HTR-8/SVneo (cell line): ENCODE data around the gene DTD1.
"Not testable (repeated sequence)": the region's sequence is repeated elsewhere in the genome, so short reads cannot be mapped to it uniquely, and the experiment has no call there.

Source experiments
- DNase-seq: peaks from one replicate; pipeline ENCODE4 v3.0.0; 2011; ENCODE audit warnings: low spot score, mixed read lengths; ENCODE audit not compliant: insufficient read length
- FAIRE-seq: peaks from 2 replicates; lab custom pipeline; 2011; peaks lifted over from hg19 to GRCh38; lab: Jason Lieb, UNC

DTD1 gene

DNA sequence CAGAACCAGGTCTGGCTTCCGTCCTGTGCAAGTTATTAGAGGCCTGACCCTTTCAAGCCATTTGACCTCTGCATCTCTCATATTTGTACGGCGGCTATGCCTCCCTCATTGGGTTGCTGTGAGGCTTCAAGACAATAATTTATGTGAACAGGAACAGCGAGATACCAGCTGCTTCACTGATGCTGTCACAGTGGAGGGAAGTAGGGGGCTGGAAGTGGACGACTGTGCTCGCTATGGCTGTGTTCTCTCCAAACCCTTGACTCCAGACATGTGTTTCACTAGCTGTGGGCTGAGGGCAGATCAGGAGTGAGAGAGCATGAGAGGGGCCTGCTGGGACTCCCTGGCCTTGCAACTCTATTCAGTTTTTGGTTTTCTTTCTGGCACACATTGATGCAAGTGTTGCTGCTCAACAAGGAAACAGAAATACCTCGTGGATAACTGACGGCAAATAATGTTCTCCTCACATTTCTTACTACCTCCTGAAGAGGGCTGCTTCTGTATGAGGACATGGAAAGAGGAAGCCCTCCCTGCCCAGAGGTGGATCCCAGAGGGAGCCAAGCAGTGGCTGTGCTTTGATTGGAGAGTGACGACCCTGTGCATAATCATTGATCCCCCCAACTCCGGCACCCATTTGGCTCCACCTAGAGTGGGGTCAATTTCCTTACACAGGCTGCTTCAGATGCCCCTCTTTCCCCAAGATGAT is 191.0 kb downstream of the DTD1 start:
- DNase-seq: no peak
- no peak for FAIRE-seq

DNA sequence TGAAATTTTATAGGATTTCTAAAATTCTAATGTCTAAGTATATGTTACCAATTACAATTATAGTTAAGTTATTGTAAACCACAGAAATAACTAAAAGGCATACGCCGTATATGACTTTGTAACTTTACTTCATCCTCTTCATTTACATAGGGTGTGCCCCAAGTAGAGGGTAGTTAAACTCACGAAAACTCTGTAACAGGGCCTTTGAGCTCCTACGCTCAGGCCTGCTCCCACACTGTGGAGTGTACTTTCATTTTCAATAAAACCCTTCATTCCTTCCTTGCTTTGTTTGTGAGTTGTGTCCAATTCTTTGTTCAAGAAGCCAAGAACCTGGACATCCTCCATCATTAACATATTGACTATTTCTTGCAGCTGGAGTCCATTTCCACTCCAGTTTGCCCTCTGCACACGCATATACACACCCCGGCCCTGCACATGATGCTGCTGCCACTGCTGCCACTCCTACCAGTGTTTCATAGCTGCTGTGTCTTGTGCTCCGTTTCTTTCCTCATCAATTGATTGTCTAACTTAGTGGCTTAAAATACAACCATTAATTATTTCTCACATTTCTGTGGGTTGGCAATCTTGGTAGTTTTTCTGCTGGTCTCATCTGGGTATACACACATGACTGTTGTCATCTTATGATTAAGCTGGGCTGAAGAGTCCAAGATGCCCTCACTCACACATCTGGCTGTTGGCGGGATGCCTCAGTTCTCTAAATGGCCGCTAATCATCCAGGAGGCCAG is 192.7 kb downstream of the DTD1 start:
- FAIRE-seq (no peak), DNase-seq (no peak)

DNA sequence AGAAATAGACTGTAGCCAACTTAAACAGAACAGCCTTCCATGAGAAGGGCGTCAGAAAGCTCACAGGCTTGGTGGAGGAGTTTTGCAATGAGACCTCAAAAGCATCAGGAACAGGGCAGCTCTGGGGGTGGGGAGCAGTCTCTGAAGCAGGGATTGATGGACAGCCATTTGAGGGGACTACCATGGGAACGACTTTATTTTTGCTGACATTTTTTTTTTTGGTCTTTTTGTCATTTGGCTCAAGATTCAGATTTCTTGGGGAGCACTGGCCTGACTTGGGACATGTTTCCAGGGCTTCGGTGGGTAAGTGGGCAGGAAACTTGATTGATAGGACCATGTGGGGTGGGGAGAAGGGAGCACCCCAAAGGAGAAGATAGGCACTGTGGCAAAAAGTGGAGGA is 193.7 kb downstream of the DTD1 start:
- DNase-seq (no peak), FAIRE-seq (no peak)

DNA sequence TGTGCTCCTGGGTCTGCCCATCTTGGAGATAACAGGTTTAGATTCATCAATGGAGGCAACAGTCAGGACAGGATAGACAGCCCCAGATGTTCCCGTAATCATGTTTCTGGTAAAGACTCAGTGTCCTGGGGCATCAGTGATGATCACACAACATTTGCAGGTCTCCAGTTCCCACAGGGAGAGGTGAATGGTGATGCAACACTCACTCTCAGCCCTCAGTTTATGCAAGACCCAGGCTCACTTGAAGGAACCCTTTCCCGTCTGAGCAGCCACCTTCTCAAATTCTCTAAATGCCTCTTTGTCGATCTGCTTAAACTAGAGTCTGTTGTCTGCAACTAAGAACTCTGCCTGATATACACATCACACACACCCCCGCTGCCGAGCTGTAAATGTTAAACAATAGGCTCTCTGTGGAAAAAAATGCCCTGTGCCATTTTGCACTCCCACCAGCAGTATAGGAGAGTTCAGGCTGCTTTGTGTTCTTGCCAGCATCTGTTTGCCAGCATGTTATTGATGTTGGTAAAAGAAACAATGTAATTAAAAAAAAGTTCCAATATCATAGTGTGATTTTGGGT is 195.6 kb downstream of the DTD1 start:
- DNase-seq: no peak
- FAIRE-seq: no peak

- FAIRE-seq, DNase-seq: not testable (repeated sequence)
Observed at GRCh38 chr20:18787046-18787445, 199.2 kb downstream of the DTD1 start.

- FAIRE-seq (no peak), DNase-seq (no peak)
Observed at GRCh38 chr20:18788021-18788420, 200.2 kb downstream of the DTD1 start.

DNA sequence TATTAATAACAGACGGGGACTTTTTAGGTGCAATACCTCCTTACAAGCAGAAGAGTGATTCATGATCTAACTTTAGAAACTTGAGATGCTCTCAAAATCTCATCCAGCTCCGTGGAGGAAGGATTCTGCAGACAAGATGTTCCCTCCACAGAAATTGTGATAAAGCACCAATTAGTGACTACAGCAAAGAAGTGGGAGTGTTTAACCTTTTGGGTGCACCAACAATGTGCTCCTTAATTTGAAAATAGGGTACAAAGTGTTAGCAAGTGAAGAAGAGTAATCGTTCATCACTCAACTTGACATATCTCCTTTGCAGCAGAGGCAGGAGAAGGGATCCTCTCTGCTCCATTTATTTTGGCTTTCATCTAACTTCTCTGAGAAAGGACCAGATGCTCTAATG is 202.9 kb downstream of the DTD1 start:
- DNase-seq: no peak
- no peak for FAIRE-seq

GRCh38 chr20:18793625-18794427 is 206.0 kb downstream of the DTD1 start:
- DNase-seq (peak; percentile 95), FAIRE-seq (peak; percentile 97)

GRCh38 chr20:18794428-18794787 is 206.6 kb downstream of the DTD1 start:
- FAIRE-seq: no peak
- DNase-seq: no peak

- FAIRE-seq (no peak), DNase-seq (no peak)
Observed at GRCh38 chr20:18795366-18795765, 207.5 kb downstream of the DTD1 start.

- no peak for FAIRE-seq
Observed at GRCh38 chr20:18796282-18796833, 208.5 kb downstream of the DTD1 start.

GRCh38 chr20:18801516-18801915 is 213.7 kb downstream of the DTD1 start:
- no peak for FAIRE-seq
- no peak for DNase-seq

More at GRCh38 chr20:18796282-18796833, 208.5 kb downstream of the DTD1 start:
- DNase-seq: no peak

- FAIRE-seq (no peak), DNase-seq (no peak)
Observed at GRCh38 chr20:18802012-18802634, 214.3 kb downstream of the DTD1 start.

GRCh38 chr20:18805881-18806280 is 218.0 kb downstream of the DTD1 start:
- FAIRE-seq (no peak), DNase-seq (no peak)

GRCh38 chr20:18808712-18809111 is 220.9 kb downstream of the DTD1 start:
- DNase-seq (no peak), FAIRE-seq (no peak)

DNA sequence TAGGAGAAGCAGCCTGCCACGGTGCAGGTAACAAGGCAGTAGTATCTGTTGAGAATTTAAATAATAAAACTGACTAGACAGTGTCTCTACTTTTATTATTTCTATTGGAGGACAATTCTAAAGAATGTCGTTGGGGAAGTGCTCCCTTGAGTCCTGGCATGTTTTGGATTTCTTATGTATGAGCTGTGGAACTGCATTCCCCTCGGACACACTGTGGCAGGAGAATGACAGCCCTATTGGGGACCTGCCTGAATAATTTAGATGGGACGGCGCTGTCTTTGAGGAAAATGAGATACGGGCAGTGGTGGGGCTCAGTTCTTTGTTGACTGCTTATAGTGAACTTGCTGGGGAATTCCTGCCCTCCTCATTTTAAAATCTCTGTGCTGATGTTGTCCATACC is 223.3 kb downstream of the DTD1 start:
- no peak for FAIRE-seq
- no peak for DNase-seq

- no peak for DNase-seq
- FAIRE-seq: no peak
Observed at GRCh38 chr20:18811904-18812303, 224.1 kb downstream of the DTD1 start.

- no peak for DNase-seq
- no peak for FAIRE-seq
Observed at GRCh38 chr20:18813483-18813882, 225.6 kb downstream of the DTD1 start, which contains the start of gene SCP2D1. SCP2D1 (plus strand) TSS chr20:18813783; CDS start chr20:18813816, 33 bp downstream.

DNA sequence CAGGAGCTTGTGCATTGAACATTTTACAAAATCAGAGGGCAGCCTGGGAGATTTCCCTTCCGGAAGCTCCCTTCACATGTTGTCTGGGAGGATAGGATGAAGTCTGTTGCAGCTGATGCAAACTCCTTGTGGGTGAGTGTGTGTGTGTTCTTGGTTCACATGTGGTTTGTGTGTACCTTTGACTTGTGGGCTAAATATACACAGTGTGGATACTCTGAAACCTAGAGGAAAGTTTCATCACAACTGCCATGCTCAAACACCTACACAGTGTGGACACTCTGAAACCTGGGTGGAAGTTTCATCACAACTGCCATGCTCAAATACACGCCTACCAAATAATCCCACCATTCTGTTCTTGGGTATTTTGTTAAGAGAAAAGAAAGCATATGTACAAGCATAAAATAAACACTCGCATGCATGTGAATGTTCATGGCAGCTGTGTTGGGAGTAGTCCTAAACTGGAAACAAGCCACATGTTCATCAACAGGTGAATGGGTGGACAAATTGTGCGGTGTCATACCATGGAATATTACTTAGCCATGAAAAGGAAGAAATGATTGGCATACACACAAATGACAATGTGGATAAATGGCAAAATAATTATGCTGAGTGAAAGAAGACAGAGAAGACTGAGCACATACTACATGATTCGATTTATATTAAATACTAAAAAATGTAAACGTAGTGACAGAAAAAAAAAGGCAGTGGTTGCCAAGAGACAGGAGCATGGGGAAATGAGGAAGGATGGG is 227.5 kb downstream of the DTD1 start:
- FAIRE-seq: no peak
- no peak for DNase-seq
